H1 (cell line): ENCODE measurements around the gene ADGRD2. TPM values are rescaled to one million over a fixed set of nuclear protein-coding genes. Genes with fewer than 3 reads are reported as not detected.

Experiments used
- CTCF ChIA-PET: fragments of 300-600 bp; sonication (Branson Sonifier 250); formaldehyde crosslinking; loops from one replicate; lab custom pipeline; 2021; ENCODE audit not compliant: partially characterized antibody; lab: Charles Lee
- POLR2A ChIA-PET: fragments of 300-600 bp; sonication (Branson Sonifier 250); formaldehyde crosslinking; loops from one replicate; lab custom pipeline; 2021; ENCODE audit warnings: inconsistent platforms; ENCODE audit not compliant: partially characterized antibody; lab: Charles Lee
- DNase-seq, 2 experiments: peaks; one replicate each; pipeline versions ENCODE4 v3.0.0 to v3.0.0-alpha.2; 2010 to 2022; ENCODE audit warnings: low spot score in 2 of 2, low read depth in 1 of 2, mixed read lengths in 1 of 2
- FAIRE-seq: peaks from 2 replicates; lab custom pipeline; 2011; peaks lifted over from hg19 to GRCh38; lab: Jason Lieb, UNC
- H2AFZ ChIP-seq: 2 replicates; pipeline ENCODE4 v1.8.1; 2012; ENCODE audit warnings: low read length, inconsistent platforms
- H2AK5ac ChIP-seq: 2 replicates; pipeline ENCODE4 v1.6.1; 2013; ENCODE audit warnings: low read depth, low read length
- H2BK120ac ChIP-seq: replicated peaks from 2 replicates; pipeline ENCODE3; 2013; ENCODE audit warnings: low read depth, low read length, inconsistent platforms
- H2BK12ac ChIP-seq: 2 replicates; pipeline ENCODE4 v1.6.1; 2013; ENCODE audit warnings: low read depth, low read length
- H2BK15ac ChIP-seq: 2 replicates; pipeline ENCODE4 v1.6.1; 2013; ENCODE audit warnings: low read length
- H2BK20ac ChIP-seq: 2 replicates; pipeline ENCODE4 v1.6.1; 2013; ENCODE audit warnings: low read length
- H2BK5ac ChIP-seq: 2 replicates; pipeline ENCODE4 v1.6.1; 2013; ENCODE audit warnings: low read depth, low read length
- H3K14ac ChIP-seq: 2 replicates; pipeline ENCODE4 v1.6.1; 2013; ENCODE audit warnings: inconsistent platforms; ENCODE audit not compliant: insufficient read length
- H3K18ac ChIP-seq: 2 replicates; pipeline ENCODE4 v1.6.1; 2013; ENCODE audit warnings: low read length; ENCODE audit errors: extremely low read depth
- H3K23ac ChIP-seq: 2 replicates; pipeline ENCODE4 v1.6.1; 2013; ENCODE audit warnings: inconsistent platforms; ENCODE audit not compliant: insufficient read length
- H3K23me2 ChIP-seq: 2 replicates; pipeline ENCODE4 v1.6.1; 2013; ENCODE audit warnings: low read depth, low read length
- H3K27ac ChIP-seq: 2 replicates; pipeline ENCODE4 v1.6.1; 2011; ENCODE audit warnings: low read depth, low read length, inconsistent platforms
- H3K27me3 ChIP-seq, 4 experiments: replicated peaks in 1 of 4; 1 replicate in 1 of 4; 2 replicates in 3 of 4; pipeline versions ENCODE4 v1.6.1 to v1.8.1; 2011 to 2013; ENCODE audit warnings: low read length in 3 of 4, mild to moderate bottlenecking in 3 of 4, inconsistent platforms in 2 of 4, mixed read lengths in 2 of 4, moderate library complexity in 1 of 4; ENCODE audit not compliant: control insufficient read depth in 3 of 4, insufficient read depth in 3 of 4; ENCODE audit errors: extremely low read depth in 1 of 4
- H3K36me3 ChIP-seq, 4 experiments: 2 replicates each; pipeline versions ENCODE4 v1.6.1 to v1.8.1; 2011 to 2013; ENCODE audit warnings: mild to moderate bottlenecking in 4 of 4, low read length in 3 of 4, moderate library complexity in 2 of 4, control low read depth in 1 of 4, inconsistent platforms in 1 of 4; ENCODE audit not compliant: insufficient read depth in 4 of 4, control insufficient read depth in 2 of 4
- H3K4ac ChIP-seq: replicated peaks from 2 replicates; pipeline ENCODE3; 2013; ENCODE audit warnings: low read length, low read depth, mixed read lengths, inconsistent platforms; ENCODE audit not compliant: insufficient read length
- H3K4me1 ChIP-seq, 4 experiments: replicated peaks in 1 of 4; 1 replicate in 1 of 4; 2 replicates in 3 of 4; pipeline versions ENCODE4 v1.6.1 to v1.8.1; 2011 to 2013; ENCODE audit warnings: low read length in 3 of 4, inconsistent platforms in 2 of 4, mixed read lengths in 1 of 4; ENCODE audit not compliant: insufficient read depth in 4 of 4, control insufficient read depth in 3 of 4
- H3K4me2 ChIP-seq, 2 experiments: 2 replicates each; pipeline versions ENCODE4 v1.6.1 to v1.8.1; 2011 to 2013; ENCODE audit warnings: low read depth in 2 of 2, low read length in 2 of 2, control low read depth in 1 of 2, inconsistent platforms in 1 of 2, mild to moderate bottlenecking in 1 of 2; ENCODE audit not compliant: insufficient read depth in 1 of 2
- H3K4me3 ChIP-seq, 4 experiments: fragments of 200-600, 300-600 bp in 1 of 4; sonication (generic), shearing (Covaris generic), sonication (Bioruptor Twin) in 1 of 4; 2 replicates each; pipeline versions ENCODE4 v1.5.1 to v1.8.1; 2011 to 2016; ENCODE audit warnings: low read length in 4 of 4, low read depth in 3 of 4, control low read depth in 2 of 4, inconsistent platforms in 2 of 4, mild to moderate bottlenecking in 2 of 4, mixed read lengths in 1 of 4, moderate library complexity in 1 of 4; ENCODE audit not compliant: insufficient read depth in 2 of 4; ENCODE audit errors: extremely low read depth in 1 of 4
- H3K56ac ChIP-seq: replicated peaks from 2 replicates; pipeline ENCODE3; 2013; ENCODE audit warnings: low read depth, mild to moderate bottlenecking, mixed read lengths, low read length, inconsistent platforms; ENCODE audit not compliant: insufficient read length
- H3K79me1 ChIP-seq: 2 replicates; pipeline ENCODE4 v1.6.1; 2013; ENCODE audit warnings: low read depth, low read length, control low read depth
- H3K79me2 ChIP-seq, 2 experiments: 2 replicates each; pipeline versions ENCODE4 v1.6.1 to v1.8.1; 2012 to 2013; ENCODE audit warnings: low read length in 2 of 2, mild to moderate bottlenecking in 2 of 2, inconsistent platforms in 1 of 2; ENCODE audit not compliant: insufficient read depth in 2 of 2, control insufficient read depth in 1 of 2
- H3K9ac ChIP-seq, 4 experiments: replicated peaks in 1 of 4; 1 replicate in 1 of 4; 2 replicates in 3 of 4; pipeline versions ENCODE4 v1.6.1 to v1.8.1; 2011 to 2013; ENCODE audit warnings: low read depth in 3 of 4, low read length in 3 of 4, control low read depth in 2 of 4, mild to moderate bottlenecking in 2 of 4, moderate library complexity in 2 of 4, inconsistent platforms in 1 of 4; ENCODE audit errors: extremely low read depth in 1 of 4
- H3K9me3 ChIP-seq, 2 experiments: 2 replicates each; pipeline versions ENCODE4 v1.6.1 to v1.8.1; 2012 to 2013; ENCODE audit warnings: mild to moderate bottlenecking in 2 of 2, moderate library complexity in 2 of 2, control low read depth in 1 of 2, inconsistent platforms in 1 of 2, low read depth in 1 of 2, low read length in 1 of 2, mixed read lengths in 1 of 2; ENCODE audit not compliant: insufficient read depth in 2 of 2
- H4K20me1 ChIP-seq, 2 experiments: replicated peaks in 1 of 2; 2 replicates each; pipeline versions ENCODE3 to v1.8.1; 2011 to 2013; ENCODE audit warnings: inconsistent platforms in 2 of 2, low read length in 2 of 2, mild to moderate bottlenecking in 1 of 2; ENCODE audit not compliant: insufficient read depth in 2 of 2, control insufficient read depth in 1 of 2
- H4K5ac ChIP-seq: 2 replicates; pipeline ENCODE4 v1.6.1; 2013; ENCODE audit warnings: low read length, low read depth, mixed read lengths, inconsistent platforms; ENCODE audit not compliant: insufficient read length
- H4K8ac ChIP-seq: 2 replicates; pipeline ENCODE4 v1.8.0; 2013; ENCODE audit warnings: mild to moderate bottlenecking, moderate library complexity, low read length, inconsistent platforms; ENCODE audit not compliant: insufficient read depth; ENCODE audit errors: extremely low read depth
- H4K91ac ChIP-seq: replicated peaks from 2 replicates; pipeline ENCODE3; 2013; ENCODE audit warnings: low read length, mixed read lengths, inconsistent platforms; ENCODE audit not compliant: insufficient read length
- EP300 ChIP-seq, 2 experiments: IDR thresholded peaks; 1 replicate in 1 of 2; 2 replicates in 1 of 2; pipeline ENCODE4 v1.6.1; 2011 to 2012; ENCODE audit warnings: low read depth in 2 of 2, low read length in 2 of 2, mild to moderate bottlenecking in 2 of 2, borderline replicate concordance in 1 of 2, inconsistent platforms in 1 of 2, moderate library complexity in 1 of 2
- RFX5 ChIP-seq: IDR thresholded peaks from 2 replicates; pipeline ENCODE4 v1.6.1; 2011; ENCODE audit warnings: low read depth, low read length, improper control_type of control experiment, borderline replicate concordance
- WGBS, 2 experiments: shearing (Covaris generic) in 1 of 2; methylation state at CpG; one replicate each; pipeline versions ENCODE4 v1.1.6 to v1.1.7; 2013 to 2015; ENCODE audit warnings: low lambda C conversion rate in 2 of 2, mixed read lengths in 2 of 2, inconsistent platforms in 1 of 2, low coverage in 1 of 2, missing lambda C conversion rate in 1 of 2; ENCODE audit not compliant: insufficient replicate concordance in 2 of 2, insufficient coverage in 1 of 2, insufficient read length in 1 of 2; ENCODE audit errors: extremely low coverage in 1 of 2, missing lambda C conversion rate in 1 of 2; 5-methylcytosine and 5-hydroxymethylcytosine counted together
- polyA plus RNA-seq, 7 experiments: library from polyadenylated mRNA; depleted of rRNA in 3 of 7; stranded (reverse) in 5 of 7; unstranded in 2 of 7; fragments of >200 nt in 5 of 7; fragments of 200-250 nt in 2 of 7; gene quantifications; 1 replicate in 5 of 7; 2 replicates in 1 of 7; 4 replicates in 1 of 7; pipeline versions ENCODE4 v1.2.1 to v1.2.3, GENCODE V29; 2011 to 2013; ENCODE audit warnings: missing spikeins in 2 of 7, mixed read lengths in 2 of 7
- total RNA-seq: library from RNA; stranded (reverse); fragmentation: NEBNext Ultra II Directional; extraction: Animal tissue kit (Norgen Biotek cat#: 25700); gene quantifications from 2 replicates; pipeline ENCODE4 v1.2.1, GENCODE V29; 2021

Gene ADGRD2
- total and polyA plus RNA-seq, 2 of the 8 experiments (the other 6 are each of a cell fraction or from before 2014, with no cell fraction given): 0.41 to 1.4 TPM

DNA sequence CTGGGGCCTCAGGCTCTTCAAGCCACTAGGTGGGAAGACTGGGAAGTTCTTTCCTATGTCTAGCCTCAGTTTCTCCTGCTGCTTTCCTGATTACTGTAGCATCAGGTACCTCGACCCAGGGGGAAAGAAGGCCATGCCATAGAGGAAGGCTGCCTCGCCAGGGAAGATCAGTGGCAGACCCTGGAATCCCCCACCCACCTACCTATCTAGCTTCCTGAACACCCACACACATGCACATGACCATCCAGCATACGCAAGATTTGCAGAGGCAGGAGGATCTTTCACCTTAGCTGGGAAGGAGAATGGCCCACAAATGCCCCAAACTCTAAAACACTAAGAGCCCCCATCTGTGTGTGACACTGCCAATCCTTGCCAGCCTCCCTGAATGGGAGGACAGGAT, 49.0 kb downstream of the ADGRD2 start:
- peaks cover 0 to 8% (median 0%) of the 10 kb centered on the region in 4 experiments; a peak in 1 of 8 replicates for H3K36me3 ChIP-seq
- H4K5ac ChIP-seq: no peak overlapping the region
- H3K79me1 ChIP-seq: no peaks in the 10 kb centered on the region
- H3K18ac ChIP-seq: no peak overlapping the region
- no peak overlapping the region for H3K23ac ChIP-seq
- no peak overlapping the region for H2AFZ ChIP-seq
- H3K27me3 ChIP-seq: peaks cover 22 to 36% (median 34%) of the 10 kb centered on the region in 4 experiments
- FAIRE-seq (no peak), DNase-seq (no peak)
- no peak overlapping the region for H3K4ac ChIP-seq
- H2BK15ac ChIP-seq: no peak overlapping the region
- H4K91ac ChIP-seq: no peak overlapping the region
- H3K4me1 ChIP-seq: peaks cover 0 to 7% (median 4%) of the 10 kb centered on the region in 4 experiments; a peak in 4 of 7 replicates
- no peak overlapping the region for H2BK5ac ChIP-seq
- no peak overlapping the region for H3K27ac ChIP-seq
- H3K4me3 ChIP-seq: no peak overlapping the region
- H3K9ac ChIP-seq: no peak overlapping the region
- no peak overlapping the region for H3K56ac ChIP-seq
- H3K23me2 ChIP-seq: peaks cover 3% of the 10 kb centered on the region; the same call in 1 of the 2 replicates
- H2BK12ac ChIP-seq: no peak overlapping the region
- H3K9me3 ChIP-seq: no peaks in the 10 kb centered on the region; a peak in 1 of 4 replicates
- 78% methylated on average over 3 of the region's 3 CpGs; no CpG with 5 or more reads in 1 of the 2 experiments for WGBS, 2 experiments
- no peak overlapping the region for H4K8ac ChIP-seq
- H4K20me1 ChIP-seq: peaks cover 0 to 2% of the 10 kb centered on the region in 2 experiments
- no peaks in the 10 kb centered on the region for H3K79me2 ChIP-seq
- H2BK120ac ChIP-seq: no peak overlapping the region
- H3K4me2 ChIP-seq: no peak overlapping the region
- CTCF ChIA-PET: interaction anchor here (0.9 to 1.4 kb wide), 5 partner anchors 12 to 214 kb away, joined by 3 to 4 read pairs (median 3); no protein-coding TSS in a partner anchor
- no peak overlapping the region for H3K14ac ChIP-seq
- H2AK5ac ChIP-seq: no peak overlapping the region
- POLR2A ChIA-PET: interaction anchor here (2.2 to 3.6 kb wide), 2 partner anchors 12 to 13 kb away, joined by 5 to 11 read pairs; no protein-coding TSS in a partner anchor
- H2BK20ac ChIP-seq: no peak overlapping the region
- TF ChIP-seq RFX5 (no peak), EP300 (IDR thresholded peaks at IDR 0.05; ENCODE audit: borderline replicate concordance in 1 of 2, low read depth in 2 of 2, low read length in 2 of 2) (no peak)
